ENCODE results near the gene TEDC2.

Gene TEDC2

GRCh38 chr16:2497695-2498484, 38.0 kb downstream of the TEDC2 start:
- DNase-seq = no peak

- no peak for DNase-seq
These were observed 38.8 kb downstream of the TEDC2 start for GRCh38 chr16:2498531-2499253.

- DNase-seq = no peak
These were observed 39.5 kb downstream of the TEDC2 start for GRCh38 chr16:2499454-2499853.

GRCh38 chr16:2499890-2500429, 40.1 kb downstream of the TEDC2 start:
- no peak for DNase-seq

- DNase-seq = no peak
These were observed 40.6 kb downstream of the TEDC2 start for GRCh38 chr16:2500430-2500917.

GRCh38 chr16:2500918-2501750, 41.2 kb downstream of the TEDC2 start:
- DNase-seq = peak; percentile 79 to 80

GRCh38 chr16:2501946-2502895, 42.3 kb downstream of the TEDC2 start:
- no peak for DNase-seq

GRCh38 chr16:2505695-2506094, 45.8 kb downstream of the TEDC2 start:
- DNase-seq = no peak

- DNase-seq = peak in 1 of 2 donors; percentile 68
These were observed 47.2 kb downstream of the TEDC2 start for GRCh38 chr16:2507052-2507659.

GRCh38 chr16:2507665-2508064, 47.8 kb downstream of the TEDC2 start:
- peak in 1 of 2 donors; percentile 54 for DNase-seq

- DNase-seq = no peak
These were observed 49.0 kb downstream of the TEDC2 start for GRCh38 chr16:2508722-2509400.

GRCh38 chr16:2511128-2511800, 51.4 kb downstream of the TEDC2 start:
- DNase-seq = no peak

- DNase-seq = no peak
These were observed 52.3 kb downstream of the TEDC2 start for GRCh38 chr16:2511996-2512734.

- DNase-seq = peak; percentile 38
These were observed 53.0 kb downstream of the TEDC2 start for GRCh38 chr16:2512735-2513404.

GRCh38 chr16:2513405-2514332, 53.8 kb downstream of the TEDC2 start, which contains the start of gene ATP6V0C:
Gene ATP6V0C (plus strand): TSS chr16:2513952. CDS start chr16:2514104, 152 bp downstream.
- DNase-seq = peak; percentile 94
